GM18519 (cell line): ENCODE measurements around the gene TERT.
"Not testable (repeated sequence)": the region's sequence is repeated elsewhere in the genome, so short reads cannot be mapped to it uniquely, and the experiment has no call there.

Source experiments
- ATAC-seq: cut with Tn5 transposase; IDR thresholded peaks from one replicate; pipeline ENCODE4 v1.9.1; 2021; ENCODE audit warnings: mild to moderate bottlenecking, moderate library complexity; ENCODE audit not compliant: unreplicated experiment, low FRiP score

The TERT gene

GRCh38 chr5:1298067-1298551, 3.2 kb upstream of the TERT start:
- no peak for ATAC-seq

- ATAC-seq, result no peak
Observed at GRCh38 chr5:1297243-1297642, 2.4 kb upstream of the TERT start.

- no peak for ATAC-seq
Observed at GRCh38 chr5:1295650-1296037, 776 bp upstream of the TERT start.

- no peak for ATAC-seq
Observed at GRCh38 chr5:1294206-1294834, 548 bp downstream of the TERT start.

- no peak for ATAC-seq
Observed at GRCh38 chr5:1293416-1294205, 1.3 kb downstream of the TERT start.

GRCh38 chr5:1292846-1293415, 1.9 kb downstream of the TERT start:
- no peak for ATAC-seq

GRCh38 chr5:1292139-1292538, 2.7 kb downstream of the TERT start:
- no peak for ATAC-seq

- no peak for ATAC-seq
Observed at GRCh38 chr5:1291611-1292080, 3.2 kb downstream of the TERT start.

- ATAC-seq, result not testable (repeated sequence)
Observed at GRCh38 chr5:1290956-1291355, 3.9 kb downstream of the TERT start.

GRCh38 chr5:1289559-1289958, 5.3 kb downstream of the TERT start:
- ATAC-seq, result not testable (repeated sequence)

- no peak for ATAC-seq
Observed at GRCh38 chr5:1288439-1289335, 6.2 kb downstream of the TERT start.

GRCh38 chr5:1285883-1286291, 9.0 kb downstream of the TERT start:
- ATAC-seq, result no peak

- ATAC-seq, result no peak
Observed at GRCh38 chr5:1285141-1285540, 9.7 kb downstream of the TERT start.

GRCh38 chr5:1284336-1284970, 10.4 kb downstream of the TERT start:
- not testable (repeated sequence) for ATAC-seq

- not testable (repeated sequence) for ATAC-seq
Observed at GRCh38 chr5:1283729-1284041, 11.2 kb downstream of the TERT start.

GRCh38 chr5:1282993-1283728, 11.7 kb downstream of the TERT start:
- ATAC-seq, result not testable (repeated sequence)

- no peak for ATAC-seq
Observed at GRCh38 chr5:1282131-1282992, 12.5 kb downstream of the TERT start.

GRCh38 chr5:1281038-1281882, 13.6 kb downstream of the TERT start:
- ATAC-seq, result no peak
